ENCODE data around the gene SURF6. TPM values are rescaled to one million over a fixed set of nuclear protein-coding genes. Genes with fewer than 3 reads are reported as not detected.

The SURF6 gene
- total RNA-seq = 10 to 100 TPM in 3 of 4 donors, 1 to 10 TPM in 1; 2.9 to 19.3 (median 17.2) TPM

- H3K4me1 ChIP-seq = peaks cover 7 to 16% of the 10 kb centered on the region in 2 donors
- peak within 1 kb of the TSS; percentile 60 to 69 for H3K27ac ChIP-seq
- H3K9me3 ChIP-seq = no peaks in the 10 kb centered on the region
- H3K4me3 ChIP-seq = peak within 1 kb of the TSS; percentile 89 to 93
- no peaks in the 10 kb centered on the region for H3K27me3 ChIP-seq
- DNase-seq = peak; percentile 78 to 86
- TF ChIP-seq POLR2A (IDR thresholded peaks at IDR 0.05) = peak; percentile 48 to 51
- TF ChIP-seq CTCF (IDR thresholded peaks at IDR 0.05) = peak in 2 of 4 experiments; percentile 19 to 53
- H3K36me3 ChIP-seq = no peaks in the 10 kb centered on the region
- intact Hi-C loops (cut with DNase I; ENCODE audit: low total_unique reads) = no loop called here
Observed at GRCh38 chr9:133335924-133336811, at the start of gene SURF6. TSS of gene SURF6 (minus strand) at chr9:133336188. CDS start at chr9:133336132, 56 bp downstream.

- H3K4me1 ChIP-seq = no peaks in the 10 kb centered on the region
- no peak overlapping the region for H3K4me3 ChIP-seq
- DNase-seq = no peak
- intact Hi-C loops (cut with DNase I; ENCODE audit: low total_unique reads) = no loop called here
- H3K36me3 ChIP-seq = no peaks in the 10 kb centered on the region
- H3K27ac ChIP-seq = no peak overlapping the region
- TF ChIP-seq POLR2A (IDR thresholded peaks at IDR 0.05) (no peak), CTCF (IDR thresholded peaks at IDR 0.05) (no peak)
- no peaks in the 10 kb centered on the region for H3K27me3 ChIP-seq
- H3K9me3 ChIP-seq = no peaks in the 10 kb centered on the region
Observed at GRCh38 chr9:133385452-133385851, 49.5 kb upstream of the SURF6 start.

GRCh38 chr9:133384736-133385321, 48.8 kb upstream of the SURF6 start:
- Histone ChIP-seq H3K4me1 (no peaks in the 10 kb centered on the region), H3K27me3 (no peaks in the 10 kb centered on the region), H3K9me3 (no peaks in the 10 kb centered on the region), H3K36me3 (no peaks in the 10 kb centered on the region), H3K27ac (no peak overlapping the region), H3K4me3 (no peak overlapping the region)
- intact Hi-C loops (cut with DNase I; ENCODE audit: low total_unique reads) = no loop called here
- TF ChIP-seq CTCF (IDR thresholded peaks at IDR 0.05) (no peak), POLR2A (IDR thresholded peaks at IDR 0.05) (no peak)
- DNase-seq = no peak

GRCh38 chr9:133383438-133383837, 47.5 kb upstream of the SURF6 start:
- intact Hi-C loops (cut with DNase I; ENCODE audit: low total_unique reads) = no loop called here
- no peak overlapping the region for H3K27ac ChIP-seq
- H3K4me1 ChIP-seq = no peaks in the 10 kb centered on the region
- no peak for DNase-seq
- no peaks in the 10 kb centered on the region for H3K36me3 ChIP-seq
- H3K27me3 ChIP-seq = no peaks in the 10 kb centered on the region
- H3K4me3 ChIP-seq = no peak overlapping the region
- H3K9me3 ChIP-seq = no peaks in the 10 kb centered on the region
- TF ChIP-seq POLR2A (IDR thresholded peaks at IDR 0.05) (no peak), CTCF (IDR thresholded peaks at IDR 0.05) (no peak)
